Epidermal melanocyte (primary cell): ENCODE results near the gene ID2.
A peak's percentile ranks its signal among the peaks of the same experiment; 100 is the strongest.

Experiments used
- DNase-seq: peaks from one replicate; pipeline ENCODE4 v3.0.0; 2011; ENCODE audit warnings: low spot score; ENCODE audit not compliant: insufficient read length

ID2 gene

DNA sequence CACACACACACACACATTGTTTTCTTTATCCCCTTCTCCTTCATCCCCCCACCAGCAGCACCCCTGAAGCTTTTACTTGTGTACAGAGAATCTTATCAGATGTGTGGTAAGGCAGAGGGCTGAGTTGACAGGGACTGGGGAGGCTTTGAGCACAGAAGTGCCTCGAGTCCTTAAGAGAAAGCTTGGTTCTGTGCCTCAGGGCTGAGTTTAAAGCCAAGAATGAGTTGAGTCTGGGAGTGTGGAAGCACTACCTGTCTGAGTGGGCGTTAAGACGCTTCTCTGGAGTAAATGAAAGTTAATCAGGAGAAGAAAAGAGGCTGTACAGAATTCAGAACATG, 2.7 kb downstream of the ID2 start:
- no peak for DNase-seq

DNA sequence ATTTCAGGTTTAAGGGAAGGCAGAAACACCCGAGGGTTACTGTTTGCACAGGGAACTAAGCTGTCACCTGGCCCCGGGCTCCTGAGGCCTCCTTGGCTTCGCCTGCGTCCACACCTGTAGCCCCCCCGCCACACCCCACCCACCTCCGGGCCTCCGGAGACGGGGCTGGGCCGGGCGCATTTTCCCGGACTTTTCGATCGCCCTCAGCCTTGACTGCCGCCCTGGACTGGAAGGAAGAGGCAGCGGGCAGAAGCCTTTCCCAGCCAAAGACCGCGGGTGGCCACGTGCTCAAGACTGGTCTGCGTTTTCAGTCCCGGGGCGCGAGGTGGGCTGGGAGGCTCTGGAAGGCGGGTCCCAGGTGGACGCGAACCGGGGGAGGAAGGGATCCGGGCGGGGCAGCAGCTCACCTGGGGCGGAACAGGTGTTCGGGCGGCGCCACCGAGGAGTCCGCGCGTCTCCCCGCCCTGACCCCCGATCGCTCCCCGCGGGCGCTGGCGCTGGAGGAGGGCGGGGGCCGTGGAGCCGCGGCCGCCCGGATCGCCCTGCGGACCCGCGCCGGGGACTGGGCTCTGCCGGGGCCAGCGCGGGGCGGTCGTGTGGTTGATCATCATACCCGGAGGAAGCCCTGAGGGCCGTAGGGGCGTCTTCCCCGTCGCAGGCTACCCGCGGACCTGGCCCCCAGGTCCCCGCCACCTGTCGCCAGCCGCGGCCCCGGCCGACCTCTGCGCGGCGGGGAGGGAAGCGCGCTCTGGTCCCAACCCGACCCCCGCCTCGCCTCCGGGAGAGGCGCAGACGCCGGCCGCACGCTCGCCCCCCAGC, 3.2 kb downstream of the ID2 start:
- no peak for DNase-seq

DNA sequence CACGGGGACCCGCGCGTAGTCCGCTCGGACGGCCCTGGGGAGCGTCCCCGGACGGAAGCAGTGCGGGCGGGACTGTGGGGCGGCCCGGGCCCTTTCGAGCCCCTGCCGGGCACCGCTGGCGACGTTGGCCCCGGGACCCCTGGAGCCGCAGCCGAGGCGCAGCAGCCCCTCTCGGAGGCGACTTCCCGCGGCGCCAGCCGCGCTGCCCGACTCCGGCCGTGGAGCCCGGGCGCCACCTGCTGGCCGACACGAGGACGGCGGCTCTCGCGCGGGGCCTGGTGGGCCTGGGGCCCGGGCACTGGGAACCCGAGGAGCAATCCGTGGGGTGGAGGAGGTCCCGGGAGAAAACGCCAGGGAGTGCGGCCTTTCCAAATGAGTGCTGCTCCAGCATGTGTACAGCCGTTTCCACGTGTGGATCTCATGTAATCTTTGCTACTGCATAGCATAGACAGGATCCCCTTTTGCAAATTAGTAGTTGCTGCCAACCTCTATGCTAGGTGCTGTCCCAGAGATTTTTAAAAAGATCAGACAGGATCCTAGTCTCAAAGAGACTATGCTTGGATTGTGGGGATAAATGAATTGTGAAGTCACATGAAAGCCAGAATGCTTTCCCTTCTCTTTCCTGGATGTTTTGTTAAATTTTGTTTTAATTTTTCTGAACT, 4.0 kb downstream of the ID2 start:
- peak; percentile 61 for DNase-seq

DNA sequence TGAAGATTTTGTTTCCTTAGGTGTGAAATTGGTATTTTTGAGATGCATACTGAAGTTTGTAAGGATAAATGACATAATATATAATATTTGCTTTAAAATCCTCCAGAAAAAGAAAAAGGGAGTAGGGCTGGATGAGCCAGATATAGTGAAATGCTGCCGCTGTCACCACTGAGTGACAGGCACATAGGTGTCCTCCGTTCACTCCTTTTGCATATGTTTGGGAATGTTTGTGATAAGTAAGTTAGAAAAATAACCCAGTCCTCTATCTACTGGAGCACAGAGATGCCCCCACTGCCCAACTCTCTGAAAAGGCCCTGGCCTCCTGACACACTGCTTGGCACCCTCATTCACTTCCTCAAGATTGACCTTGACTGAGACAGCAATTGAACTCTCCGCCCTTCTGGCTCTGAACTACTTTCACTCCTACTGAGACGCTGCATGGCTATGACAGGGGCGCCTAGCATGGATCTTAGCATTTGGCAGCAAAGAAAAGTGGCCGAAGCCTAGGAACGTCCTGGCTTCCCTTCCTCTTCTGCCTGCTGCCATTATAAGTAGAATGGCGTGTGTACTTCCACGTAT, 10.1 kb downstream of the ID2 start:
- DNase-seq, result no peak

DNA sequence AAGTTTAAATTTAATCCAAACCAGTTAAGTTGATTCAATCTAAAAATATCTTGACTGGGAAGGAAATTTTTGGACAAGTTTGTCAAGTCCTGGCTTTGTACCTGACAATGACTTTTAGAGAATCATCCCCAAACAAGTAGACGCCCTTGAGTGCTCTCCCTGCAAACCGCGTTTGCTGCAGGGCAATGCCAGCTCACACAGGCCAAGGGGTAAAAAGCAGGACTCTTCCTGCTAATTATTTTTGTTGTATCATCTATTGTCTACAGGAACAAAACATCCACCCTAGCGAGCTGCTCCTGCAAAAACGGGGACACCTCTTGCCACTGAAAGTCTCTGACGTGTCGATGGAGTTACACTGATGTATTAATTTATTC, 10.9 kb downstream of the ID2 start:
- no peak for DNase-seq

DNA sequence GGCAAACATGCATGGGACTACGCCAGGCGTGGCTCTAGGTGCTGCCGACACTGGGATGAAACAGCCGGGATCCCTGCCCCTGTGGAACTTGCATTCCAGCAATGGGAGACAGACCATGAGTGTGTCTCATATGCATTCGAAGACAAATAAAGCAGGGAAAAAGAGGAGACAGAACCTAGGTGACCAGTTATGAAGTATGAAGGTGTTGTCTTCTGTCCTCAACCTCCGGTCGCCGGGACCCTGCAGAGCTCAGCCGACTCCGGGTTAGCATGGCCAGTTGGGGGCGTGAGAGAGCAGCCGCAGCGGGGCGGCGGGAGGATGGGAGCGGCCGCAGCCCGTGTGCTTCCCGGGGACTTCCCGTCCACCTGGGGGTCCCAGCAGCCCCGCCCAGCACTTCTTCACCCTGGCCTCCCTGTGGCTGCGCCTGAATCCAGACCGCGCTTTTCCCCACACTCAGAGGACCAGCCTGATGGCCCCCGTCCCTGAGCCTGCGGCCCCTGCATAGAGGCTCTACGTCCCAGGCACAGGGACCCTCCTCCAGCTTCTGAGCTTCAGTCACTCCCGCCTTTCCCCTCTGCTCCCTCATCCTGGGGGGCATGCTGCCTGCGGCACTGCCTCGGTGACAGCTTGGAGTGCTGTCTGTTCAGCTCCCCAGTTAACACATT, 11.4 kb downstream of the ID2 start:
- no peak for DNase-seq

DNA sequence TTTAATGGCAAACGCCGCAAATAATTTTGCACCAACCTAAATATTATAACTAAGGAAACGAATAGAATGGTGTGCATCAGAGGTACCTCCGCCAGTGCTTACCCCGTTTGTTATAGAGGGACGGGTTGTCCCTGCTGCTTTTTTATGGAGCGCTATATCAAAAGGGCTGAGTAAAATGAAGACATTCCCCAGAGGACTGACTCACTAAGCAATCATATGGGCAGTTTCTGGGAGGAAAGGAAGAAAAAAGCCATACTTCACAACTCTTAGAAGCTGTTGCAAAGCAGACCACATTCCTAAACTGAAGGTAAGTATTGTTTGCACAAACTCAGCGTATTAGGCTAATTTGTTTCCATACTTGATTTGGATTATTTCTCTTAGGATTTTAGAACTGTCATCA, 12.9 kb downstream of the ID2 start:
- no peak for DNase-seq

DNA sequence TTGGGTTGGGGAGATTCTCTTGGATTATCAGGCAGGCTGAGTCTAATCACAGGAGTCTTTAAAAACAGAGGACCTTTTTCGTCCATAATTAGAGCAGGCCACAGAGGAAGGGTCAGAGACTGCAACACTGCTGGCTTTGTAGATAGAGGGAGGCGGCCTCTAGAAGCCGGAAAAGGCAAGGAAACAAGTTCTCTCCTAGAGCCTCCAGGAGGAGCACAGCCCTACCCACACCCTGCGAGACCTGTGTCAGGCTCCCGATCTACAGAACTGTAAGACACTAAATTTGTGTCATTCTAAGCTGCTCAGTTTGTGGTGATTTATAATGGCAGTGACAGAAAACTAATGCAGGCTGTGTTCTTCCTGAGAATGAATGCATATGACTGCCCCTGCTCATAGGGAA, 15.3 kb downstream of the ID2 start:
- DNase-seq, result no peak

DNA sequence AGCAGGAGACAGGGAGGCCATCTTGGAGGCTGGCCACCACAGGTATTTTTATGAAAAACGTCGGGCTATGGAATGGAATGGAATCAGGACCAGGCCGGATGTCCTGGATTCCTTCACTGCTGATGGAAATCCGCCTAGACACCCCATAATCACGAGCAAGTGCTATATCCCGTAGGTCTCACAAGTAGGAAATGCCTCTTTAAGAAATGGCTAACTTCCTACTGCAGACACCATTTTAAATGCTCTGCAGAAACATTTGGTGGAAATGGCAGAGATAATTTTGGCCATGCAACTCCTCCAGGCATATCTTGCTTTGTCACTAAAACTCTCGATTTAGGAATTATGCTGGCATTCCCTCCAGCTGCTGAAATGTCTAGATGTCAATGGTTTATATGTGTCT, 18.0 kb downstream of the ID2 start:
- no peak for DNase-seq

DNA sequence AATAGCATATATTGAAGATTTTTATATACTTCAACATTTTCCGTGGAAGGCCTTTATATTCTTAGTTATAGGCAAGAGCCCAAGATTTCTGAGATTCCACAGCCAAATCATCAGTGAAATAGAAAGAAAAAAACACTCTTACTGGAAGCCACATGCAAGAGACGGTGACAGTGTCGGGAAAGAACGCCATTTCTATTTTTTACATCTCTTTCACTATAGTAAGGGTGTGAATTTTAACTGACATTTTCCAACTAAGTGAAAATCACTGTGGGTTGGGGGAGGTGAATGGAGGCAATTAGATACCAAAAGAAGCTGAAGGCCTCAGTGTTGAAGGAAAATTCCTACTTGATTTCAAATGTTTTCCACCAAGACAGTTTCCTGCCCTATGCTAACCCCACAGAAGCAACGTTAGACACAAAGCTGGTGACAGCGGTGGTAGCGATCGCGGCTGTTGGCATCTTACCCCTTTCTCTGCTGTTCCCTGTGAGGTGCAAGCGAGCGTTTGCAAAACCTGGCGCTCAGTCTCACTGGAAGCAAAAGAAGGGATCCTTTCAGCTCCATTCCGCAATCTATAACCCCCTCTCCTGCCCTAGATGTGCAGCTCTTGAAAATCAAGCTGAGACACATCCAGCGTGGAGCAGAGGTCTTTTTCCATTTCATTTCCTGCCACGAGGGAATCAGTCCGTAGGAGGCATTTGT, 20.0 kb downstream of the ID2 start:
- DNase-seq, result no peak

DNA sequence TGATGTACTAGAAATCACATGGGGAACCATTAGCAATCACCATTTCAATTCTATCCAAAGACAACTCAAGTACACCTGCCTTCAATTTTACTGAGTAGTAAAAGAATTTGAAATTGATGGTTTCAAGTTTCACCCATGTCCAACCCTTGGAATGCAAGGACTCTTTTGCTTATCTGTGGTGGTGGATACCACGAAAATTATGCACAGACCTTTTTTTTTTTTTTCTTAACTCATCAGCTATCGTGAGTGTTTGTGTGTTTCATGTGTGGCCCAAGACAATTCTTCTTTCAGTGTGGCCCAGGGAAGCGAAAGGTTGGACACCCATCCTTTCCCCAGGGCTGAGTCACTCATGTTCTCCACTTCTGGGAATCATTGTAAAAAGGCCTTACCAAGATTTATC, 23.1 kb downstream of the ID2 start:
- no peak for DNase-seq

DNA sequence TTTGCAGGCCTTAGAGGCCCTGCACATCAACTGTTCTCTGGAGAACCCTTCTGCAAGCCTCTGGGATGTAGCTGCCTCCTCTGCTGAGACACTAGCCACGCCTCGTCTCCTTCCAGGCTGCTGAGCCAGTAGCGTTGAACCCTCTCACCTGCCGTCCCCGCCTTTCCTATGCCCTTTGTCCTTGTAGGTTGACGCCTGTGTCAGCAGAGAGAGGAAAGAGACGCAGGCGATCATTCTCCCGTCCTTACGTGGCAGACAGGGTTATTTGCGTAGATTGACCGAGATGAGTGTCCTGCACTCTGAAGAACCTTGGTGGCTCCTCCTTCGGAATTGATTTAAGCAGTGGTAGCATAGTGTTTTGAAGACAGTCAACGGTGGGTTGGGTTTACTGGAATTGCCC, 27.8 kb downstream of the ID2 start:
- DNase-seq, result no peak

DNA sequence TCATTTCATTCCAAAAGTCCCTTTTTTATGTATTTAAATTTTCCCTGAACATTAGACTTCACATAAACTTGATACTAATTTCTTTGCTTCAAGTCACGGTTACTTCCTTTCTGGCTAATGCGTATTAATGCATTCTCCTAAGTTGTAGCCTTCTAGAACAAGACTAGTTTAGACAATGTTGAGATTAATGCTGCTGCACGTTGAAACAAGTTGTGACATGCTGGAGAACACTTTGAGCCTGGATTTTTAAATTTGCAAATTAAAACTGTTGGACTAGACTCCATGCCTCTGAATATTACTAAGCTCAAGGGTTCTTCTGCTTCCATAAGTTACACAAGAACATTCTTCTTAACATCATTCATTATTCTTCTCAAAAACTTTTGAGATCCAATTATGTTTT, 29.1 kb downstream of the ID2 start:
- DNase-seq, result no peak

DNA sequence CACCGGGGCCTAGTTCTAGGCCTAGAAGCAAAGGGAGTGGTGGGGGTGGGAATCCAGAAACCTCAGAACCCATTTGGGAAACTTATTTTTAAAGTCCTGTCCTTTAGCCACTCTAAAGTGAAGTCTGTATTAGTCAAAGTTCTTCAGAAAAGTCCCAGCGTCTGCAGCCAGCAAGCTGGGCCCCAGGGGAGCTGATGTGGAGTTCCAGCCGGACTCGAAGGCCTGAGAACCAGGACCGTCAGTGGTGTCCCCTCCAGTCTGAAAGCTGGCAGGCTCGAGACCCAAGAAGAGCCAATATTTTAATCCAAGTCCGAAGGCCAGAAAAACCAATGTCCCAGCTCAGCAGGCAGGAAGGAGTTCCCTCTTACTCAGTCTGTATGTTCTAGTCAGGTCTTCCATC, 32.4 kb downstream of the ID2 start:
- DNase-seq, result no peak

DNA sequence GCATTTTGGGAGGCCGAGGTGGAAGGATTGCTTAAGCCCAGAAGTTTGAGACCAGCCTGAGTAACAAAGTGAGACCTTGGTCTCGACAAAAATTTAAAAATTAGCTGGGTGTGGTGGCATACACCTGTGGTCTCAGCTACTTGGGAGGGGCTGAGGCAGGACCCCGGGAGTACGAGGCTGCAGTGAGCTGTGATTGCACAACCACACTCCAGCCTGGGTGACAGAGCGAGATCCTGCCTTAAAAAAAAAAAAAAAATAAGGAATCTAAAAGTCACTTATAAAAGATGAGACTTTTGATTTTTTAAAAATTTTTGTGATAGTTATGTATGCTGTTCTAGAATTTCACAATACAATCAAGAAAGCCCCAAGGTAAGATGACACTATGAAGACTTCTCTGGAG, 33.1 kb downstream of the ID2 start:
- no peak for DNase-seq

DNA sequence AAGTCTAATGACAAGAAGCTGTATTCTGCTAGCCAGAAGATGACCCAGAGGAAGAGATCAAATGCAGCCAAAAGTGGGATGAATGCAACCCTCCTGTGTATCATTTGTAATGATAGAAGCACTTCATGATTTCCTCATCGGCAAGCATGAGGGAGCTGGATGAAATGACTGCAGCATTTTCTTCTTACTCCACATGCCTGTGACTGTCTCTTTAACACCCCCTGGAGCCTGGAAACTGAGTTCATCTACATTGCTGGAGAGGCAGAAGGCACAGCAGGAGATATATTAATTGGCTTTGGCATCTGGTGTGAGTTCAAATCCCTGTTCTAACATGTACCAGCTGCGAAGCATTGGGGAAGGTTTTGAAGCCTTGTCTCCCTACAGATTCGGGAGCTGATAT, 37.7 kb downstream of the ID2 start:
- no peak for DNase-seq

DNA sequence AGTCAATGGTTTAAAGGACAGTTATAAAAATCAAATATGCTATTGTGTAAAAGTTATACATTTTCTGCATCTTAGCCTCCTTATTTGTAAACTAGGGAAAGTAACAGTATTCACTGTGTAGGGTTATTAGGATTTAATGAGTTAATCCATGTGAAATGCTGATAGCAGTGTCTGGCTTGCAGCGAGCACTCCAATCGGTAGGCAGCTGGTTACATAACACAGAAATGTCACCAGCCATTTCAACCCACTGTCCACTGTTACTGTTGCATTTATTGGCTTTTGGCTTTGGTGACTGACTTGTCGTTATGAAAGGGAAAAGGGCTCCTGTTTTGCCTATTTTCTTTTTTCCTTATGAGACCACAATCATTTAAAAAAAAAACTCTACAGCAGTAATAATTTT, 38.9 kb downstream of the ID2 start:
- DNase-seq, result no peak

DNA sequence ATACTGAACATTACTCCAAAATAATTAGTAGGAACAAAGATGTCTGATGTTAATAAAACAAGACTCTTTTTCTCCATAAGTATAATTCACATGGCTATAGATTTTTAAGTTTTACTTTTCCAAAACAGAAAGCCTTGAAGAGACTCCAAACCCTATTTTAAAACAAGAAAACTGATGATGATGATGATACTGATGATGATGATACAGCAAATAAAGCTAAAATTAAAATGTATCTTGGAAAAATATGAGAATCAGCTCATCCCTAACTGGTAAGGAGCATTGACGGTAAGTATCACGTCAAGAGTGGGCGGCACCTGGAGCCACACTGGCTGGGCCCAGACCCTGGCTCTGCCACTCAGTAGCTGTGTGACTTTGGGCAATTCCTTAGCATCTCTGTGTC, 39.6 kb downstream of the ID2 start:
- DNase-seq, result no peak

DNA sequence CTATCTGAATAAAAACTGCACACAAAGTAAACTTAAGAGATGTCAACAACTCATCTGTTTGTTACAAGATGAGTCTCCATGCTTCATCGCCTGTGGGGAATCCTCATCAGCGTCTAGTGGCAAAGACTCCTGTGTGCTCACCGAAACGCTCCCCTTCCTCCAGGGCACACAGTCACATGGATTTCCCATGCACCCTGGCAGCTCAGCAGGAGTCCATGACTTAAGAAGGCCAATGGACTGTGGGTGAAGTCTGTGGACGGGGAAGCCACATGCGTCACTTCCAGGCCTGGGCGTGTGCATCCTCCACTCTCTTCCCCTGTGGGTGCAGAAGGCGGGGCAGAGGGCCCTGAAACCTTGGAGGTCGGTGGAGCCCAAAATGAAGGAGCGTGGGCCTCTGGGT, 41.1 kb downstream of the ID2 start:
- no peak for DNase-seq

DNA sequence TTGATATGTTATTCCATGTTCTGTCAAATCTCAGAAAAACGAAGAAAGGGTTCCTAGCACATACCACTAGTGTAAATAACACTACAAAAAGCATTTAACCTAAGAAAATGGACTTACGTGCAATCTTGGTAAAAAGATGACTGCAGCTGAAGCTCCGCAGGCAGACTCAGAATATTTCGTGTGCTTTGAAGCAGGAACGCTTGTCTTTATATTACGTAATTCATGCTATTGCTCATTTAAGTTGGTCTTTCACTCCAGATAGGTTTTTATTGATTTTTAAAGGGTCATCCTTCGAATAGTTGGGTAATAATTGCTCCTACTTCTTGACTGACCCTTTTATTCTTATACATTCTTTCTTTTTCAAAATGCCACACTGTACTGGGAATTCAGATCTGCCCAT, 44.0 kb downstream of the ID2 start:
- DNase-seq, result no peak

DNA sequence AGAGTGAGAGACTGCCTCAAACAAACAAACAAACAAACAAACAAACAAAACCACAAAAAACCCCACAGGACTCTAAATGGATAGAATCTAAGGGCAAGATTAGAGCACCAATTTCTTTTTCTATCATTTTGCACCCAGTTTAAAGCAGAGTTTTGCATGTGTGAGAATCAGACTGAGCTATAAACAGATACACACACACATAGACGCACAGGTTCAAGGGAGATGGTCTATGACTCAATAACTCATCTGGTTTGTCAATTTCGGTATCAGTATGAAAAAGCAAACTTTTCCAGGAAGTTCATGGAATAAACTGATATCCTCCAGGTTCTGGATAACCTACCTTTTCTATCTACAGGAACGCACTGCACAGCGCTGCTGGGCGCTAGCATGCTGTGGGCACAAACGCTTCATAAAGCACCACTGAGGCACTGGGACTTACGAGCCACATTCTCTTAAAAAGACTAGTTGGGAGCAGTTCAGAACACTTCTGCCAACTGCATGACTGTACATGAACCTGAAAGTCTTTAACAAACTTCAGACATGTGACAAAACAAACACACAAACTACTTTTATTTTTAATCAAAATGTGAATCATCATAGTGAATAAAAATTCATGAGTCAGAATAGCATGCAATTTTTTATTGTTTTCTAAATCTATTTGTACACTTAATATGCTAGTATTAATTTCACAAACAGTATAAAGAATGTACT, 46.6 kb downstream of the ID2 start:
- DNase-seq, result no peak
